Frontal cortex (tissue), 4 donors: ENCODE measurements around the gene FBXO44. TPM values are rescaled to one million over a fixed set of nuclear protein-coding genes. Genes with fewer than 3 reads are reported as not detected.

ENCODE experiments used
- DNase-seq, 2 donors: peaks; one replicate each; pipeline ENCODE4 v3.0.0; 2012; ENCODE audit warnings: low spot score in 2 of 2
- FAIRE-seq: peaks from 2 replicates; lab custom pipeline; 2012; peaks lifted over from hg19 to GRCh38; lab: Jason Lieb, UNC
- total RNA-seq: library from RNA; depleted of rRNA; stranded (reverse); fragments of >200 nt; gene quantifications from one replicate; pipeline ENCODE4 v1.2.3, GENCODE V29; 2014
- donor health status: control.
- donor health status: control.
- donor health status: control.

The FBXO44 gene
- total RNA-seq, 1 donor from 2014 or later = 33.0 TPM

- no peak for DNase-seq
- no peak for FAIRE-seq
These were observed 48.9 kb downstream of the FBXO44 start for GRCh38 chr1:11703357-11704193.

GRCh38 chr1:11704194-11704529 lies 49.5 kb downstream of the FBXO44 start:
- FAIRE-seq (no peak), DNase-seq (no peak)

- no peak for FAIRE-seq
These were observed 50.2 kb downstream of the FBXO44 start for GRCh38 chr1:11704691-11705475.

GRCh38 chr1:11705596-11705995 lies 50.9 kb downstream of the FBXO44 start:
- DNase-seq (no peak), FAIRE-seq (no peak)

More at GRCh38 chr1:11704691-11705475, 50.2 kb downstream of the FBXO44 start:
- DNase-seq = no peak

GRCh38 chr1:11706292-11706691 lies 51.6 kb downstream of the FBXO44 start:
- DNase-seq = no peak
- no peak for FAIRE-seq

GRCh38 chr1:11707621-11708276 lies 53.1 kb downstream of the FBXO44 start:
- DNase-seq = peak in 1 of 2 donors; percentile 60
- FAIRE-seq = no peak

GRCh38 chr1:11708554-11709350 lies 54.1 kb downstream of the FBXO44 start:
- no peak for FAIRE-seq
- DNase-seq = no peak

GRCh38 chr1:11711490-11711889 lies 56.8 kb downstream of the FBXO44 start:
- no peak for FAIRE-seq
- no peak for DNase-seq

DNA sequence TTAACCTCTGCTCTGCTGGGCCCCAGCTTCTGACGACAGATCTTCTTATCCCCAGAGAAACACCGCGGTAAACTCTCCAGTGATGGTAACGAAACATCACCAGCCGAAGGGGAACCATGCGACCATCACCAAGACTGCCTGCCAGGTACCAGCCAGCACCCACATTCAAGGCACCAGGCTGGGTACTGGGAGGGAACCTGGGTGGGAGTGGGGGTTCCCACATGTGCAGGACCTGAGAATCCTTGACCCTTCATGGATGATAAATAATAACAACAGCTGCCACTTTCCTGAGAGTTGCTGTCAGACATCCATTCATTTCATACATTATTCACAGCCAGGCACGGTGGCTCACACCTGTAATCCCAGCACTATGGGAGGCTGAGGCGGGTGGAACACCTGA lies 57.6 kb downstream of the FBXO44 start:
- FAIRE-seq (no peak), DNase-seq (no peak)

Other genes with a start within 250 kb of the FBXO44 start
- 12.2 TPM for gene DISP3, start 175.7 kb upstream of the FBXO44 start, total RNA-seq
- 6.1 TPM for gene FBXO2, start 448 bp upstream of the FBXO44 start, total RNA-seq
- 5.3 TPM for gene FBXO6, start 9.3 kb downstream of the FBXO44 start, total RNA-seq
- 54.2 TPM for gene MAD2L2, start 26.3 kb downstream of the FBXO44 start, total RNA-seq
- gene DRAXIN, start 36.8 kb downstream of the FBXO44 start, total RNA-seq = 137 TPM
- gene AGTRAP, start 81.3 kb downstream of the FBXO44 start, total RNA-seq = 2.4 TPM
- not detected for gene C1orf167, start 107.3 kb downstream of the FBXO44 start, total RNA-seq
- 24.5 TPM for gene MTHFR, start 151.1 kb downstream of the FBXO44 start, total RNA-seq
- 14.7 TPM for gene CLCN6, start 151.3 kb downstream of the FBXO44 start, total RNA-seq
- 3.3 TPM for gene NPPA, start 192.9 kb downstream of the FBXO44 start, total RNA-seq
- gene NPPB, start 204.1 kb downstream of the FBXO44 start, total RNA-seq = 0.41 TPM